ENCODE measurements around the gene THSD7A. TPM values are rescaled to one million over a fixed set of nuclear protein-coding genes. Genes with fewer than 3 reads are reported as not detected.

Gene THSD7A
- total and polyA plus RNA-seq, 2 donors from 2014 or later: 5.1 to 24.3 TPM

GRCh38 chr7:11707606-11708193, 124.3 kb downstream of the THSD7A start:
- DNase-seq (no peak), FAIRE-seq (no peak)
- Histone ChIP-seq H3K4me1 (ENCODE audit: control insufficient read depth in 2 of 3, insufficient read depth in 2 of 3, low read depth in 1 of 3, low read length in 3 of 3) (peaks cover 0 to 12% (median 3%) of the 10 kb centered on the region in 3 donors), H3K27ac (ENCODE audit: low read depth in 2 of 2, low read length in 2 of 2) (no peak overlapping the region), H3K9ac (ENCODE audit: low read length in 3 of 3) (peak overlapping the region in 1 of 3 donors; percentile 14), H3K9me3 (ENCODE audit: control insufficient read depth in 2 of 3, insufficient read depth in 1 of 3, low read length in 3 of 3) (no peaks in the 10 kb centered on the region), H3K4me3 (ENCODE audit: low read length in 3 of 3) (no peak overlapping the region), H3K36me3 (ENCODE audit: control insufficient read depth in 2 of 3, insufficient read depth in 3 of 3, low read length in 3 of 3) (no peaks in the 10 kb centered on the region), H3K27me3 (ENCODE audit: control insufficient read depth, insufficient read depth, low read length) (no peaks in the 10 kb centered on the region)
- TF ChIP-seq CTCF (IDR thresholded peaks at IDR 0.05; ENCODE audit: borderline replicate concordance, extremely low read depth, insufficient read depth): no peak
- intact Hi-C loops (cut with DNase I): no loop called here

GRCh38 chr7:11706666-11707605, 125.1 kb downstream of the THSD7A start:
- no peaks in the 10 kb centered on the region for H3K36me3 ChIP-seq (ENCODE audit: control insufficient read depth in 2 of 3, insufficient read depth in 3 of 3, low read length in 3 of 3)
- intact Hi-C loops (cut with DNase I): no loop called here
- peak overlapping the region in 1 of 3 donors; percentile 3 for H3K4me3 ChIP-seq (ENCODE audit: low read length in 3 of 3)
- FAIRE-seq: no peak
- H3K4me1 ChIP-seq (ENCODE audit: control insufficient read depth in 2 of 3, insufficient read depth in 2 of 3, low read depth in 1 of 3, low read length in 3 of 3): peaks cover 0 to 18% (median 3%) of the 10 kb centered on the region in 3 donors
- DNase-seq: no peak
- H3K27me3 ChIP-seq (ENCODE audit: control insufficient read depth, insufficient read depth, low read length): no peaks in the 10 kb centered on the region
- peak overlapping the region; percentile 3 to 32 for H3K27ac ChIP-seq (ENCODE audit: low read depth in 2 of 2, low read length in 2 of 2)
- H3K9me3 ChIP-seq (ENCODE audit: control insufficient read depth in 2 of 3, insufficient read depth in 1 of 3, low read length in 3 of 3): no peaks in the 10 kb centered on the region
- H3K9ac ChIP-seq (ENCODE audit: low read length in 3 of 3): peak overlapping the region in 1 of 3 donors; percentile 14
- no peak for TF ChIP-seq CTCF (IDR thresholded peaks at IDR 0.05; ENCODE audit: borderline replicate concordance, extremely low read depth, insufficient read depth)

GRCh38 chr7:11703829-11704228, 128.2 kb downstream of the THSD7A start:
- intact Hi-C loops (cut with DNase I): no loop called here
- Histone ChIP-seq H3K27me3 (ENCODE audit: control insufficient read depth, insufficient read depth, low read length) (no peaks in the 10 kb centered on the region), H3K9ac (ENCODE audit: low read length in 3 of 3) (no peak overlapping the region), H3K27ac (ENCODE audit: low read depth in 2 of 2, low read length in 2 of 2) (no peak overlapping the region), H3K4me1 (ENCODE audit: control insufficient read depth in 2 of 3, insufficient read depth in 2 of 3, low read depth in 1 of 3, low read length in 3 of 3) (peaks cover 0 to 18% (median 0%) of the 10 kb centered on the region in 3 donors), H3K9me3 (ENCODE audit: control insufficient read depth in 2 of 3, insufficient read depth in 1 of 3, low read length in 3 of 3) (no peaks in the 10 kb centered on the region), H3K36me3 (ENCODE audit: control insufficient read depth in 2 of 3, insufficient read depth in 3 of 3, low read length in 3 of 3) (no peaks in the 10 kb centered on the region), H3K4me3 (ENCODE audit: low read length in 3 of 3) (no peak overlapping the region)
- FAIRE-seq (no peak), DNase-seq (no peak)
- no peak for TF ChIP-seq CTCF (IDR thresholded peaks at IDR 0.05; ENCODE audit: borderline replicate concordance, extremely low read depth, insufficient read depth)
